Smooth muscle cell (in vitro differentiated cells): ENCODE measurements around the gene MFSD11. TPM values are rescaled to one million over a fixed set of nuclear protein-coding genes. Genes with fewer than 3 reads are reported as not detected.

ENCODE experiments used
- DNase-seq: peaks from one replicate; lab custom pipeline; 2025; ENCODE audit not compliant: unreplicated experiment; lab: John Stamatoyannopoulos, UW
- H2AFZ ChIP-seq: fragments of 200-600 bp; sonication (generic); 2 replicates; pipeline ENCODE4 v1.6.0; 2016; ENCODE audit warnings: antibody characterized with exemption, low read depth, mild to moderate bottlenecking
- H3F3A ChIP-seq: fragments of 200-600 bp; sonication (generic); 2 replicates; pipeline ENCODE4 v1.6.0; 2017; ENCODE audit warnings: antibody characterized with exemption, low read depth
- H3K27ac ChIP-seq: fragments of 200-600 bp; sonication (generic); 2 replicates; pipeline ENCODE4 v1.5.1; 2016; ENCODE audit warnings: low read depth, mild to moderate bottlenecking
- H3K27me3 ChIP-seq: fragments of 200-600 bp; sonication (generic); 2 replicates; pipeline ENCODE4 v1.6.1; 2016; ENCODE audit warnings: low read depth, mild to moderate bottlenecking
- H3K36me3 ChIP-seq: fragments of 200-600 bp; sonication (generic); 2 replicates; pipeline ENCODE4 v1.5.1; 2016; ENCODE audit warnings: low read depth
- H3K4me1 ChIP-seq: fragments of 200-600 bp; sonication (generic); 2 replicates; pipeline ENCODE4 v1.5.1; 2016; ENCODE audit warnings: low read depth
- H3K4me2 ChIP-seq: fragments of 200-600 bp; sonication (generic); 2 replicates; pipeline ENCODE4 v1.6.0; 2016; ENCODE audit warnings: mild to moderate bottlenecking
- H3K4me3 ChIP-seq: fragments of 200-600 bp; sonication (generic); 2 replicates; pipeline ENCODE4 v1.5.1; 2016; ENCODE audit warnings: mild to moderate bottlenecking
- H3K79me2 ChIP-seq: fragments of 200-600 bp; sonication (generic); 2 replicates; pipeline ENCODE4 v1.6.0; 2016; ENCODE audit warnings: low read depth, mild to moderate bottlenecking
- H3K9ac ChIP-seq: fragments of 200-600 bp; sonication (generic); 2 replicates; pipeline ENCODE4 v1.6.0; 2016; ENCODE audit warnings: low read depth
- H3K9me3 ChIP-seq: fragments of 200-600 bp; sonication (generic); replicated peaks from 2 replicates; pipeline ENCODE4 v1.5.1; 2016; ENCODE audit warnings: low read depth
- H4K20me1 ChIP-seq: fragments of 200-600 bp; sonication (generic); 2 replicates; pipeline ENCODE4 v1.6.0; 2016; ENCODE audit warnings: low read depth
- CTCF ChIP-seq: fragments of 200-600 bp; sonication (generic); IDR thresholded peaks from 2 replicates; pipeline ENCODE4 v1.5.1; 2017; ENCODE audit warnings: borderline replicate concordance, mild to moderate bottlenecking, antibody characterized with exemption; ENCODE audit not compliant: insufficient read depth, poor library complexity, severe bottlenecking
- WGBS: methylation state at CpG from one replicate; pipeline ENCODE4 v1.1.7; 2016; ENCODE audit warnings: low lambda C conversion rate; 5-methylcytosine and 5-hydroxymethylcytosine counted together
- polyA plus RNA-seq: library from polyadenylated mRNA; unstranded; fragments of >200 nt; fragmentation: Nextera tagmentation; extraction: Ambion mirVana; gene quantifications from 2 replicates; pipeline ENCODE4 v1.2.1, GENCODE V29; 2016
- total RNA-seq: library from RNA; depleted of rRNA; stranded (reverse); fragments of >200 nt; gene quantifications from 2 replicates; pipeline ENCODE4 v1.2.3, GENCODE V29; 2014

Gene MFSD11
- total and polyA plus RNA-seq, 2 experiments from 2014 or later, result 28.1 to 56.6 TPM

- Histone ChIP-seq H3K27me3 (no peaks in the 10 kb centered on the region), H3F3A (peaks cover 15% of the 10 kb centered on the region), H3K36me3 (no peaks in the 10 kb centered on the region), H4K20me1 (no peaks in the 10 kb centered on the region), H3K79me2 (no peaks in the 10 kb centered on the region), H3K27ac (no peak overlapping the region), H3K4me2 (no peak overlapping the region), H3K4me1 (no peaks in the 10 kb centered on the region), H3K4me3 (no peak overlapping the region), H2AFZ (no peak overlapping the region), H3K9me3 (no peaks in the 10 kb centered on the region), H3K9ac (no peak overlapping the region)
- DNase-seq, result no peak
- no peak for TF ChIP-seq CTCF
- WGBS, result 97% methylated on average over 5 of the region's 5 CpGs
Observed at GRCh38 chr17:76792348-76792747, 54.4 kb downstream of the MFSD11 start.

GRCh38 chr17:76793775-76794174 lies 55.9 kb downstream of the MFSD11 start:
- 86% methylated on average over 4 of the region's 4 CpGs for WGBS
- H4K20me1 ChIP-seq, result no peaks in the 10 kb centered on the region

GRCh38 chr17:76796081-76796480 lies 58.2 kb downstream of the MFSD11 start:
- Histone ChIP-seq H3K4me2 (no peak overlapping the region), H3K9me3 (no peaks in the 10 kb centered on the region), H3K27me3 (no peaks in the 10 kb centered on the region), H3K4me3 (no peak overlapping the region), H3K27ac (no peak overlapping the region), H4K20me1 (no peaks in the 10 kb centered on the region), H3K9ac (no peak overlapping the region), H3K79me2 (no peaks in the 10 kb centered on the region), H3K36me3 (no peaks in the 10 kb centered on the region), H3K4me1 (no peaks in the 10 kb centered on the region), H2AFZ (no peak overlapping the region), H3F3A (peaks cover 2% of the 10 kb centered on the region)
- WGBS, result 90% methylated on average over 3 of the region's 3 CpGs
- no peak for DNase-seq
- no peak for TF ChIP-seq CTCF

More at GRCh38 chr17:76793775-76794174, 55.9 kb downstream of the MFSD11 start:
- no peak for DNase-seq
- no peaks in the 10 kb centered on the region for H3K79me2 ChIP-seq
- peaks cover 15% of the 10 kb centered on the region for H3F3A ChIP-seq
- H3K27me3 ChIP-seq, result no peaks in the 10 kb centered on the region
- H2AFZ ChIP-seq, result no peak overlapping the region
- TF ChIP-seq CTCF, result no peak
- H3K9ac ChIP-seq, result no peak overlapping the region
- H3K4me1 ChIP-seq, result no peaks in the 10 kb centered on the region
- H3K4me3 ChIP-seq, result no peak overlapping the region
- H3K4me2 ChIP-seq, result no peak overlapping the region
- H3K36me3 ChIP-seq, result no peaks in the 10 kb centered on the region
- H3K9me3 ChIP-seq, result no peaks in the 10 kb centered on the region
- H3K27ac ChIP-seq, result no peak overlapping the region

- Histone ChIP-seq H3F3A (no peaks in the 10 kb centered on the region), H2AFZ (no peak overlapping the region), H3K27ac (no peak overlapping the region), H3K27me3 (no peaks in the 10 kb centered on the region), H3K4me3 (no peak overlapping the region), H3K79me2 (no peaks in the 10 kb centered on the region), H3K4me1 (no peaks in the 10 kb centered on the region), H4K20me1 (no peaks in the 10 kb centered on the region), H3K9ac (no peak overlapping the region), H3K36me3 (no peaks in the 10 kb centered on the region), H3K9me3 (no peaks in the 10 kb centered on the region), H3K4me2 (no peak overlapping the region)
- 54% methylated on average over 6 of the region's 6 CpGs for WGBS
- TF ChIP-seq CTCF, result no peak
- DNase-seq, result no peak
Observed at GRCh38 chr17:76797241-76797840, 59.4 kb downstream of the MFSD11 start.
